WI38 (cell line): ENCODE results near the gene LRRK1.

Experiments
- H3K4me3 ChIP-seq: 2 replicates; pipeline ENCODE4 v1.5.1; 2011; ENCODE audit warnings: low read depth, mild to moderate bottlenecking, control low read depth, low read length
- CTCF ChIP-seq: IDR thresholded peaks from 2 replicates; pipeline ENCODE4 v1.5.1; 2012; ENCODE audit warnings: low read depth, mild to moderate bottlenecking, control low read depth, low read length

The LRRK1 gene

GRCh38 chr15:100980410-100981046, 61.4 kb downstream of the LRRK1 start:
- no peak for TF ChIP-seq CTCF

GRCh38 chr15:100981086-100981485, 61.9 kb downstream of the LRRK1 start:
- no peak for TF ChIP-seq CTCF
- H3K4me3 ChIP-seq, result no peak overlapping the region

More at GRCh38 chr15:100980410-100981046, 61.4 kb downstream of the LRRK1 start:
- H3K4me3 ChIP-seq, result no peak overlapping the region

GRCh38 chr15:100983221-100983620, 64.1 kb downstream of the LRRK1 start:
- TF ChIP-seq CTCF, result no peak
- H3K4me3 ChIP-seq, result no peak overlapping the region

GRCh38 chr15:100985401-100985800, 66.2 kb downstream of the LRRK1 start:
- H3K4me3 ChIP-seq, result no peak overlapping the region
- TF ChIP-seq CTCF, result no peak

GRCh38 chr15:100986158-100986896, 67.2 kb downstream of the LRRK1 start:
- H3K4me3 ChIP-seq, result no peak overlapping the region
- no peak for TF ChIP-seq CTCF

GRCh38 chr15:100987143-100987542, 68.0 kb downstream of the LRRK1 start:
- TF ChIP-seq CTCF, result no peak
- H3K4me3 ChIP-seq, result no peak overlapping the region

GRCh38 chr15:100988297-100988696, 69.1 kb downstream of the LRRK1 start:
- H3K4me3 ChIP-seq, result no peak overlapping the region
- no peak for TF ChIP-seq CTCF
